MCF 10A (cell line): ENCODE results near the gene CPLX3. TPM values are rescaled to one million over a fixed set of nuclear protein-coding genes. Genes with fewer than 3 reads are reported as not detected.

Experiments
- BruUV-seq: library from RNA; stranded (reverse); fragments of 400-500 nt; replicated peaks from 2 replicates; lab custom pipeline; 2021; lab: Mats Ljungman, UMichigan
- CTCF ChIA-PET: fragments of 300-600 bp; sonication (Branson Sonifier 250); formaldehyde crosslinking; extraction: SDS; loops from one replicate; lab custom pipeline; 2021; ENCODE audit warnings: antibody characterized with exemption, inconsistent platforms; lab: Yijun Ruan, JAX
- POLR2A ChIA-PET: fragments of 300-600, 350-650 bp; sonication (Branson Sonifier 250); formaldehyde crosslinking; extraction: SDS; loops from one replicate; lab custom pipeline; 2020; ENCODE audit warnings: antibody characterized with exemption, inconsistent platforms; lab: Yijun Ruan, JAX
- DNase-seq: peaks from one replicate; pipeline ENCODE4 v3.0.0-alpha.2; 2018; ENCODE audit not compliant: unreplicated experiment
- H3K27ac Mint-ChIP-seq: one replicate; pipeline ENCODE4 v1.8.0; 2022; ENCODE audit warnings: mild to moderate bottlenecking, low read depth, mixed read lengths; ENCODE audit not compliant: unreplicated experiment
- H3K27me3 Mint-ChIP-seq: one replicate; pipeline ENCODE4 v1.8.0; 2022; ENCODE audit warnings: mixed read lengths; ENCODE audit not compliant: insufficient read depth, unreplicated experiment
- H3K36me3 Mint-ChIP-seq: one replicate; pipeline ENCODE4 v1.8.0; 2022; ENCODE audit warnings: mild to moderate bottlenecking, moderate library complexity, mixed read lengths; ENCODE audit not compliant: insufficient read depth, unreplicated experiment
- H3K4me1 Mint-ChIP-seq: one replicate; pipeline ENCODE4 v1.8.0; 2022; ENCODE audit warnings: mixed read lengths; ENCODE audit not compliant: insufficient read depth, unreplicated experiment
- H3K4me3 Mint-ChIP-seq: one replicate; pipeline ENCODE4 v1.8.0; 2022; ENCODE audit warnings: mild to moderate bottlenecking, moderate library complexity, mixed read lengths; ENCODE audit not compliant: unreplicated experiment
- H3K9me3 Mint-ChIP-seq: one replicate; pipeline ENCODE4 v1.8.0; 2022; ENCODE audit warnings: mixed read lengths; ENCODE audit not compliant: unreplicated experiment
- CTCF ChIP-seq: fragments of 200-600 bp; IDR thresholded peaks from one replicate; pipeline ENCODE4 v1.8.0; 2022; ENCODE audit warnings: antibody characterized with exemption, mild to moderate bottlenecking; ENCODE audit not compliant: unreplicated experiment
- intact Hi-C: fragments of 100-400 bp; cut with micrococcal nuclease; formaldehyde crosslinking; loops from 2 replicates; pipeline ENCODE4 v1.14.1; 2022
- total RNA-seq: library from RNA; stranded (reverse); gene quantifications from 2 replicates; pipeline ENCODE4 v1.2.3, GENCODE V29; 2022

CPLX3 gene
- total RNA-seq, 1 experiment from 2014 or later: not detected

- no peak overlapping the region for H3K4me3 Mint-ChIP-seq
- H3K27ac Mint-ChIP-seq: peak overlapping the region; percentile 28
- H3K4me1 Mint-ChIP-seq: peaks cover 44% of the 10 kb centered on the region
- ChIA-PET POLR2A (interaction anchor here (0.9 kb wide), 2 partner anchors 9 to 116 kb away, joined by 3 to 4 read pairs; partner anchors contain the start of gene FAM219B), CTCF (interaction anchor here (0.6 to 6.4 kb wide), 7 partner anchors 9 to 484 kb away, joined by 3 to 57 read pairs (median 3); no protein-coding TSS in a partner anchor)
- H3K9me3 Mint-ChIP-seq: no peaks in the 10 kb centered on the region
- TF ChIP-seq CTCF: no peak
- no peaks in the 10 kb centered on the region for H3K36me3 Mint-ChIP-seq
- intact Hi-C loops: no loop called here
- no TSS peak for BruUV-seq
- no peaks in the 10 kb centered on the region for H3K27me3 Mint-ChIP-seq
- peak; percentile 58 for DNase-seq
Observed at GRCh38 chr15:74790080-74790916, 36.1 kb upstream of the CPLX3 start.

GRCh38 chr15:74791007-74791406 is 35.4 kb upstream of the CPLX3 start:
- Mint-ChIP-seq H3K4me3 (no peak overlapping the region), H3K36me3 (peaks cover 3% of the 10 kb centered on the region), H3K9me3 (no peaks in the 10 kb centered on the region), H3K27me3 (no peaks in the 10 kb centered on the region), H3K27ac (peak overlapping the region; percentile 28), H3K4me1 (peaks cover 45% of the 10 kb centered on the region)
- no TSS peak for BruUV-seq
- TF ChIP-seq CTCF: no peak
- intact Hi-C loops: no loop called here
- ChIA-PET CTCF (interaction anchor here (1.4 to 6.4 kb wide), 3 partner anchors 9 to 20 kb away, joined by 4 to 57 read pairs (median 7); no protein-coding TSS in a partner anchor), POLR2A (interaction anchor here (0.9 kb wide), 2 partner anchors 9 kb away, joined by 3 read pairs; no protein-coding TSS in a partner anchor)
- DNase-seq: no peak

GRCh38 chr15:74791667-74792066 is 34.8 kb upstream of the CPLX3 start:
- no TSS peak for BruUV-seq
- ChIA-PET POLR2A (interaction anchor here (0.9 to 1.5 kb wide), 3 partner anchors 8 to 16 kb away, joined by 3 to 5 read pairs (median 4); no protein-coding TSS in a partner anchor), CTCF (interaction anchor here (0.7 to 6.4 kb wide), 6 partner anchors 8 to 179 kb away, joined by 3 to 57 read pairs (median 6); no protein-coding TSS in a partner anchor)
- H3K4me3 Mint-ChIP-seq: no peak overlapping the region
- H3K36me3 Mint-ChIP-seq: peaks cover 7% of the 10 kb centered on the region
- H3K27ac Mint-ChIP-seq: peak overlapping the region; percentile 16
- no peak for DNase-seq
- H3K9me3 Mint-ChIP-seq: no peaks in the 10 kb centered on the region
- H3K27me3 Mint-ChIP-seq: no peaks in the 10 kb centered on the region
- intact Hi-C loops: no loop called here
- H3K4me1 Mint-ChIP-seq: peaks cover 49% of the 10 kb centered on the region
- no peak for TF ChIP-seq CTCF
